ENCODE measurements around the gene EIF4E1B. TPM values are rescaled to one million over a fixed set of nuclear protein-coding genes. Genes with fewer than 3 reads are reported as not detected.

Gene EIF4E1B
- total RNA-seq, 2 experiments from 2014 or later, result not detected

DNA sequence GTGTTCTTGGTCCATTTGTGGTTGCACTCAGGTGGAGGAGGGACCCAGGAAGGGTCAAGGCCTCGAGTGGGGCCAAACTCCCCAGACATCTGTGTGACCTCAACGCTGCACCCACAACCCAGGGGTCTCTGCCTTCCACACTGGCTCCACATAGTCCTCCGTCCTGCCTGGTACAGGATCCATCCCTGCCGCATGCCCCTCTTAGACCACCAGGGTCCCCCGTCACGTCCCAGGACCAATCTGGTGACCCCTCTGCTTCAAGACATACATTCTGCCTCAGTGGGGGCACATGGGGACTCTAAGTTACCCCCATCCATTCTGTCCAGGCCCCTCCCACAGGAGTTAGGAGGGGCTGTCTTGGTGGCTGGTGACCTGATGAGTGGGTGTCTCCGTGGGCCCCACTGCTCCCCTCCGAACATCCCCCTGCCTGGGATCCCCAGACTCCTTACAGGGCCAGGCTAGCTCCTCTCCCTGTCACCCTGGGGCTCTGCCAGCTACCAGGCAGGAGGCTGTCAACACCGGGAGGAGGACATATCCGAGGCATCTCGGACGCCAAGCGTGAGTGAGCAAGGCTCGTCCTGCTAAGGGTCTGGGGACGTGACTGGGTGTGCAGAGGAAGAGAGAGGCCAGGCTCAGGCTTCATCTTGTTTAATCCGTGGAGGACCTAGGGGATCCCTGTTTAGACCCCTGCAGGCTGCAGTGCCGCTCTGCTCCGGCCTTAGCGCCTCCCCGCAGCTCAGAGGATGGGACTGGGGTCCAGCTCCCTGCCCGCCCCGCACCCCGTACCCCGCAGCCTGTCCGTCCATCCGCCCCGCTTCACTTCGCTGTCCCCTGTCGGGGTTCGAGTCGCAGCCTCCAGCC is 49.1 kb downstream of the EIF4E1B start:
- intact Hi-C loops (cut with DNase I, micrococcal nuclease), result no loop called here
- ChIA-PET POLR2A (no interaction called here), CTCF (interaction anchor here (3.0 kb wide), 1 partner anchor 19 kb away, joined by 10 read pairs; no protein-coding TSS in a partner anchor)
- no peaks in the 10 kb centered on the region for H3K36me3 Mint-ChIP-seq (ENCODE audit: low read depth)
- no peak for ATAC-seq
- peaks cover 34% of the 10 kb centered on the region for H3K27me3 Mint-ChIP-seq
- no peaks in the 10 kb centered on the region for H3K9me3 Mint-ChIP-seq (ENCODE audit: low read depth)
- no peak overlapping the region for H3K4me3 Mint-ChIP-seq
- no peaks in the 10 kb centered on the region for H3K4me1 Mint-ChIP-seq
- no peak for DNase-seq
- H3K27ac Mint-ChIP-seq, result no peak overlapping the region

- H3K4me3 Mint-ChIP-seq, result no peak overlapping the region
- no peak overlapping the region for H3K27ac Mint-ChIP-seq
- peaks cover 2% of the 10 kb centered on the region for H3K4me1 Mint-ChIP-seq
- peaks cover 38% of the 10 kb centered on the region for H3K27me3 Mint-ChIP-seq
- CTCF ChIA-PET, result interaction anchor here (3.0 kb wide), 1 partner anchor 20 kb away, joined by 10 read pairs; no protein-coding TSS in a partner anchor
- H3K36me3 Mint-ChIP-seq (ENCODE audit: low read depth), result no peaks in the 10 kb centered on the region
- intact Hi-C loops (cut with DNase I, micrococcal nuclease), result no loop called here
- no peak for DNase-seq
- no peak for ATAC-seq
- peaks cover 4% of the 10 kb centered on the region for H3K9me3 Mint-ChIP-seq (ENCODE audit: low read depth)
- POLR2A ChIA-PET, result no interaction called here
Observed at GRCh38 chr5:176680226-176680563, 49.7 kb downstream of the EIF4E1B start.

- intact Hi-C loops (cut with DNase I, micrococcal nuclease), result no loop called here
- peaks cover 41% of the 10 kb centered on the region for H3K27me3 Mint-ChIP-seq
- ChIA-PET POLR2A (no interaction called here), CTCF (interaction anchor here (0.6 to 1.2 kb wide), 3 partner anchors 12 to 259 kb away, joined by 3 to 4 read pairs (median 3); no protein-coding TSS in a partner anchor)
- H3K27ac Mint-ChIP-seq, result no peak overlapping the region
- H3K9me3 Mint-ChIP-seq (ENCODE audit: low read depth), result peaks cover 4% of the 10 kb centered on the region
- DNase-seq, result no peak
- ATAC-seq, result no peak
- no peaks in the 10 kb centered on the region for H3K36me3 Mint-ChIP-seq (ENCODE audit: low read depth)
- H3K4me3 Mint-ChIP-seq, result no peak overlapping the region
- peaks cover 3% of the 10 kb centered on the region for H3K4me1 Mint-ChIP-seq
Observed at GRCh38 chr5:176682016-176682531, 51.6 kb downstream of the EIF4E1B start.

DNA sequence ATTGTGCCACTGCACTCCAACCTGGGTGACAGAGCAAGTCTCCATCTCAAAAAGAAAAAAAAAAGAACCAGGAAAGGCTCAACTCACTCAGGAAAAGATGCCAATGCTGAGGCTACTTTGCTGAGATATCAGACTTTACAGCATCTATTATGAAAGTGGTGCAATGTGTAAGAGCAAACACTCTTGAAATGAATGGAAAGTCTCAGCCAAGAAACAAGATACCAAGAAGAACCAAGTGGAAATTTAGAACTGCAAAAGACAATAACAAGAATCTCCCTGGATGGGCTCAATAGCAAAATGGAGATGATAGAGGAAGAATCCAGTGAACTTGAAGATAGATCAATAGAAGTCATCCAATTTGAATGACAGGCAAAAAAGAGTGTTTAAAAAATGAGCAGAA is 54.5 kb downstream of the EIF4E1B start:
- CTCF ChIA-PET, result no interaction called here
- H3K4me3 Mint-ChIP-seq, result no peak overlapping the region

GRCh38 chr5:176687247-176687646 is 56.8 kb downstream of the EIF4E1B start:
- Mint-ChIP-seq H3K4me3 (no peak overlapping the region), H3K27me3 (peaks cover 30% of the 10 kb centered on the region), H3K4me1 (peaks cover 3% of the 10 kb centered on the region), H3K36me3 (ENCODE audit: low read depth) (no peaks in the 10 kb centered on the region), H3K9me3 (ENCODE audit: low read depth) (peaks cover 4% of the 10 kb centered on the region), H3K27ac (no peak overlapping the region)
- ChIA-PET POLR2A (no interaction called here), CTCF (interaction anchor here (3.4 kb wide), 1 partner anchor 27 kb away, joined by 15 read pairs; no protein-coding TSS in a partner anchor)
- DNase-seq (no peak), ATAC-seq (no peak)
- intact Hi-C loops (cut with DNase I, micrococcal nuclease), result no loop called here

More for the DNA sequence above, 54.5 kb downstream of the EIF4E1B start:
- Mint-ChIP-seq H3K27me3 (peaks cover 28% of the 10 kb centered on the region), H3K4me1 (peaks cover 3% of the 10 kb centered on the region), H3K27ac (no peak overlapping the region), H3K9me3 (ENCODE audit: low read depth) (peaks cover 4% of the 10 kb centered on the region), H3K36me3 (ENCODE audit: low read depth) (no peaks in the 10 kb centered on the region)
- intact Hi-C loops (cut with DNase I, micrococcal nuclease), result no loop called here
- ATAC-seq, result no peak
- DNase-seq, result no peak
- POLR2A ChIA-PET, result no interaction called here

GRCh38 chr5:176687881-176688280 is 57.4 kb downstream of the EIF4E1B start:
- DNase-seq (no peak), ATAC-seq (no peak)
- H3K9me3 Mint-ChIP-seq (ENCODE audit: low read depth), result peaks cover 4% of the 10 kb centered on the region
- POLR2A ChIA-PET, result no interaction called here
- intact Hi-C loops (cut with DNase I, micrococcal nuclease), result no loop called here
- H3K4me1 Mint-ChIP-seq, result peaks cover 3% of the 10 kb centered on the region
- H3K27ac Mint-ChIP-seq, result no peak overlapping the region
- no peak overlapping the region for H3K4me3 Mint-ChIP-seq
- no peaks in the 10 kb centered on the region for H3K36me3 Mint-ChIP-seq (ENCODE audit: low read depth)
- H3K27me3 Mint-ChIP-seq, result peaks cover 28% of the 10 kb centered on the region
- CTCF ChIA-PET, result interaction anchor here (3.4 kb wide), 1 partner anchor 28 kb away, joined by 15 read pairs; no protein-coding TSS in a partner anchor

- Mint-ChIP-seq H3K4me1 (no peaks in the 10 kb centered on the region), H3K4me3 (no peak overlapping the region), H3K27ac (no peak overlapping the region), H3K9me3 (ENCODE audit: low read depth) (no peaks in the 10 kb centered on the region), H3K36me3 (ENCODE audit: low read depth) (no peaks in the 10 kb centered on the region), H3K27me3 (peaks cover 40% of the 10 kb centered on the region)
- ATAC-seq (no peak), DNase-seq (no peak)
- CTCF ChIA-PET, result interaction anchor here (0.6 kb wide), 1 partner anchor 79 kb away, joined by 4 read pairs; no protein-coding TSS in a partner anchor
- POLR2A ChIA-PET, result no interaction called here
- intact Hi-C loops (cut with DNase I, micrococcal nuclease), result no loop called here
Observed at GRCh38 chr5:176690911-176691310, 60.4 kb downstream of the EIF4E1B start.

GRCh38 chr5:176691524-176691923 is 61.0 kb downstream of the EIF4E1B start:
- Mint-ChIP-seq H3K27me3 (peaks cover 45% of the 10 kb centered on the region), H3K36me3 (ENCODE audit: low read depth) (no peaks in the 10 kb centered on the region), H3K27ac (no peak overlapping the region), H3K9me3 (ENCODE audit: low read depth) (no peaks in the 10 kb centered on the region), H3K4me3 (no peak overlapping the region), H3K4me1 (no peaks in the 10 kb centered on the region)
- ATAC-seq, result no peak
- ChIA-PET POLR2A (no interaction called here), CTCF (no interaction called here)
- DNase-seq, result no peak
- intact Hi-C loops (cut with DNase I, micrococcal nuclease), result no loop called here

DNA sequence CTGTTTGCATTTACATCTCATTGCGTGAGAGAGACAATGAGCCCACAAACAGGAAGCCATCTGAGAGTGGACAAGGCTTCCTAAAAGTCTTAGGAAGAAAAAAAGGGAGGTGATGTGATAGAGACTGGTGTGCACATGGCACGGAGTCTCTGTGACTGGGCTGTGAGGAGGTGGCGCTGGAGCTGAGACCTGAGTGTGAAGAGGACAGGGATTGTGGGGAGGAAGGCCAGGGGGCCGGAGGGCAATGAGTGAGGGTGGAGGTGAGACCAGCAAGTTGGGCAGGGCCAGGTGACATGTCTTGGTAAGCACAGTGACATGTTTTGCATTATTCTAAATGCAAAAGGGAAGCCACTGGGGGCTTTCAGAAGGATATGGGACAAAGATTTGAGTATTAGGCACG is 61.9 kb downstream of the EIF4E1B start:
- POLR2A ChIA-PET, result no interaction called here
- no peaks in the 10 kb centered on the region for H3K4me1 Mint-ChIP-seq
- DNase-seq (no peak), ATAC-seq (no peak)
- H3K27me3 Mint-ChIP-seq, result peaks cover 53% of the 10 kb centered on the region
- no peaks in the 10 kb centered on the region for H3K9me3 Mint-ChIP-seq (ENCODE audit: low read depth)
- no peak overlapping the region for H3K4me3 Mint-ChIP-seq
- CTCF ChIA-PET, result interaction anchor here (0.6 kb wide), 1 partner anchor 66 kb away, joined by 4 read pairs; no protein-coding TSS in a partner anchor
- intact Hi-C loops (cut with DNase I, micrococcal nuclease), result no loop called here
- no peaks in the 10 kb centered on the region for H3K36me3 Mint-ChIP-seq (ENCODE audit: low read depth)
- H3K27ac Mint-ChIP-seq, result no peak overlapping the region

- H3K27ac Mint-ChIP-seq, result no peak overlapping the region
- no peak overlapping the region for H3K4me3 Mint-ChIP-seq
- H3K36me3 Mint-ChIP-seq (ENCODE audit: low read depth), result no peaks in the 10 kb centered on the region
- no peaks in the 10 kb centered on the region for H3K4me1 Mint-ChIP-seq
- POLR2A ChIA-PET, result no interaction called here
- CTCF ChIA-PET, result interaction anchor here (0.6 to 1.6 kb wide), 2 partner anchors 11 to 66 kb away, joined by 3 to 4 read pairs; no protein-coding TSS in a partner anchor
- DNase-seq (no peak), ATAC-seq (no peak)
- intact Hi-C loops (cut with DNase I, micrococcal nuclease), result no loop called here
- H3K9me3 Mint-ChIP-seq (ENCODE audit: low read depth), result no peaks in the 10 kb centered on the region
- peaks cover 56% of the 10 kb centered on the region for H3K27me3 Mint-ChIP-seq
Observed at GRCh38 chr5:176692839-176693476, 62.5 kb downstream of the EIF4E1B start.

- CTCF ChIA-PET, result interaction anchor here (1.6 kb wide), 1 partner anchor 12 kb away, joined by 3 read pairs; no protein-coding TSS in a partner anchor
- ATAC-seq, result no peak
- H3K4me1 Mint-ChIP-seq, result no peaks in the 10 kb centered on the region
Observed at GRCh38 chr5:176693477-176693851, 63.0 kb downstream of the EIF4E1B start.

More at GRCh38 chr5:176693477-176693851, 63.0 kb downstream of the EIF4E1B start:
- Mint-ChIP-seq H3K9me3 (ENCODE audit: low read depth) (no peaks in the 10 kb centered on the region), H3K36me3 (ENCODE audit: low read depth) (no peaks in the 10 kb centered on the region), H3K4me3 (no peak overlapping the region), H3K27me3 (peaks cover 59% of the 10 kb centered on the region), H3K27ac (no peak overlapping the region)
- POLR2A ChIA-PET, result no interaction called here
- no peak for DNase-seq
- intact Hi-C loops (cut with DNase I, micrococcal nuclease), result no loop called here
